ENCODE results near the gene TOM1L1.

GRCh38 chr17:54882950-54883349, 17.7 kb upstream of the TOM1L1 start:
- TF ChIP-seq POLR2AphosphoS5 (IDR thresholded peaks at IDR 0.05; ENCODE audit: low read depth, low read length) = no peak
- TF ChIP-seq TAF1 (IDR thresholded peaks at IDR 0.05; ENCODE audit: borderline replicate concordance, insufficient read depth, low read length) = no peak
- TF ChIP-seq SIN3A (IDR thresholded peaks at IDR 0.05; ENCODE audit: borderline replicate concordance, insufficient read depth, low read length) = no peak
- TF ChIP-seq, protein P1, sequence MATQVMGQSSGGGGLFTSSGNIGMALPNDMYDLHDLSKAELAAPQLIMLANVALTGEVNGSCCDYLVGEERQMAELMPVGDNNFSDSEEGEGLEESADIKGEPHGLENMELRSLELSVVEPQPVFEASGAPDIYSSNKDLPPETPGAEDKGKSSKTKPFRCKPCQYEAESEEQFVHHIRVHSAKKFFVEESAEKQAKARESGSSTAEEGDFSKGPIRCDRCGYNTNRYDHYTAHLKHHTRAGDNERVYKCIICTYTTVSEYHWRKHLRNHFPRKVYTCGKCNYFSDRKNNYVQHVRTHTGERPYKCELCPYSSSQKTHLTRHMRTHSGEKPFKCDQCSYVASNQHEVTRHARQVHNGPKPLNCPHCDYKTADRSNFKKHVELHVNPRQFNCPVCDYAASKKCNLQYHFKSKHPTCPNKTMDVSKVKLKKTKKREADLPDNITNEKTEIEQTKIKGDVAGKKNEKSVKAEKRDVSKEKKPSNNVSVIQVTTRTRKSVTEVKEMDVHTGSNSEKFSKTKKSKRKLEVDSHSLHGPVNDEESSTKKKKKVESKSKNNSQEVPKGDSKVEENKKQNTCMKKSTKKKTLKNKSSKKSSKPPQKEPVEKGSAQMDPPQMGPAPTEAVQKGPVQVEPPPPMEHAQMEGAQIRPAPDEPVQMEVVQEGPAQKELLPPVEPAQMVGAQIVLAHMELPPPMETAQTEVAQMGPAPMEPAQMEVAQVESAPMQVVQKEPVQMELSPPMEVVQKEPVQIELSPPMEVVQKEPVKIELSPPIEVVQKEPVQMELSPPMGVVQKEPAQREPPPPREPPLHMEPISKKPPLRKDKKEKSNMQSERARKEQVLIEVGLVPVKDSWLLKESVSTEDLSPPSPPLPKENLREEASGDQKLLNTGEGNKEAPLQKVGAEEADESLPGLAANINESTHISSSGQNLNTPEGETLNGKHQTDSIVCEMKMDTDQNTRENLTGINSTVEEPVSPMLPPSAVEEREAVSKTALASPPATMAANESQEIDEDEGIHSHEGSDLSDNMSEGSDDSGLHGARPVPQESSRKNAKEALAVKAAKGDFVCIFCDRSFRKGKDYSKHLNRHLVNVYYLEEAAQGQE (IDR thresholded peaks at IDR 0.05; ENCODE audit: insufficient read depth in 1 of 2, low read depth in 2 of 2, low read length in 2 of 2) = no peak
- TF ChIP-seq FOXP2 (optimal IDR thresholded peaks at IDR 0.05; ENCODE audit: borderline replicate concordance, extremely low read depth, extremely low read length, insufficient read depth) = no peak
